ENCODE results near the gene LUZP2. TPM values are rescaled to one million over a fixed set of nuclear protein-coding genes. Genes with fewer than 3 reads are reported as not detected.

The LUZP2 gene
- polyA plus RNA-seq, 1 experiment = 1.6 TPM

- CTCF ChIA-PET = no interaction called here
- H3K27ac ChIP-seq (ENCODE audit: low read depth, low read length) = no peak overlapping the region
These were observed 234.7 kb downstream of the LUZP2 start for GRCh38 chr11:24731554-24731953.

GRCh38 chr11:24734742-24735237 lies 237.9 kb downstream of the LUZP2 start:
- no peaks in the 10 kb centered on the region for H3K9me3 ChIP-seq (ENCODE audit: control insufficient read depth, insufficient read depth, low read length)
- CTCF ChIA-PET = no interaction called here
- H3K27ac ChIP-seq (ENCODE audit: low read depth, low read length) = no peak overlapping the region
- H3K4me3 ChIP-seq (ENCODE audit: low read depth, low read length) = no peak overlapping the region
- POLR2A ChIA-PET = no interaction called here
- TF ChIP-seq CTCF (IDR thresholded peaks at IDR 0.05; ENCODE audit: low read depth, low read length) = no peak
- no peak for DNase-seq (ENCODE audit: low read depth, low spot score)
- no peaks in the 10 kb centered on the region for H3K27me3 ChIP-seq (ENCODE audit: control insufficient read depth, insufficient read depth, low read length)

More at GRCh38 chr11:24731554-24731953, 234.7 kb downstream of the LUZP2 start:
- no peak for DNase-seq (ENCODE audit: low read depth, low spot score)
- TF ChIP-seq CTCF (IDR thresholded peaks at IDR 0.05; ENCODE audit: low read depth, low read length) = no peak
- Histone ChIP-seq H3K4me3 (ENCODE audit: low read depth, low read length) (no peak overlapping the region), H3K27me3 (ENCODE audit: control insufficient read depth, insufficient read depth, low read length) (no peaks in the 10 kb centered on the region), H3K9me3 (ENCODE audit: control insufficient read depth, insufficient read depth, low read length) (no peaks in the 10 kb centered on the region)
- POLR2A ChIA-PET = no interaction called here

- TF ChIP-seq CTCF (IDR thresholded peaks at IDR 0.05; ENCODE audit: low read depth, low read length) = no peak
- ChIA-PET CTCF (no interaction called here), POLR2A (no interaction called here)
These were observed 242.1 kb downstream of the LUZP2 start for GRCh38 chr11:24738972-24739371.

GRCh38 chr11:24739637-24740036 lies 242.8 kb downstream of the LUZP2 start:
- Histone ChIP-seq H3K27ac (ENCODE audit: low read depth, low read length) (no peak overlapping the region), H3K9me3 (ENCODE audit: control insufficient read depth, insufficient read depth, low read length) (no peaks in the 10 kb centered on the region), H3K4me3 (ENCODE audit: low read depth, low read length) (no peak overlapping the region), H3K27me3 (ENCODE audit: control insufficient read depth, insufficient read depth, low read length) (no peaks in the 10 kb centered on the region)
- no peak for TF ChIP-seq CTCF (IDR thresholded peaks at IDR 0.05; ENCODE audit: low read depth, low read length)
- POLR2A ChIA-PET = no interaction called here
- CTCF ChIA-PET = no interaction called here
- no peak for DNase-seq (ENCODE audit: low read depth, low spot score)

More at GRCh38 chr11:24738972-24739371, 242.1 kb downstream of the LUZP2 start:
- Histone ChIP-seq H3K4me3 (ENCODE audit: low read depth, low read length) (no peak overlapping the region), H3K27ac (ENCODE audit: low read depth, low read length) (no peak overlapping the region), H3K27me3 (ENCODE audit: control insufficient read depth, insufficient read depth, low read length) (no peaks in the 10 kb centered on the region), H3K9me3 (ENCODE audit: control insufficient read depth, insufficient read depth, low read length) (no peaks in the 10 kb centered on the region)
- no peak for DNase-seq (ENCODE audit: low read depth, low spot score)

GRCh38 chr11:24747275-24748251 lies 250.7 kb downstream of the LUZP2 start:
- H3K4me3 ChIP-seq (ENCODE audit: low read depth, low read length) = no peak overlapping the region
- ChIA-PET CTCF (no interaction called here), POLR2A (no interaction called here)
- no peak for DNase-seq (ENCODE audit: low read depth, low spot score)
- no peak for TF ChIP-seq CTCF (IDR thresholded peaks at IDR 0.05; ENCODE audit: low read depth, low read length)
- no peaks in the 10 kb centered on the region for H3K9me3 ChIP-seq (ENCODE audit: control insufficient read depth, insufficient read depth, low read length)
- no peak overlapping the region for H3K27ac ChIP-seq (ENCODE audit: low read depth, low read length)
- H3K27me3 ChIP-seq (ENCODE audit: control insufficient read depth, insufficient read depth, low read length) = no peaks in the 10 kb centered on the region

All from AG04450 (cell line).